Ishikawa (cell line): Measurements from ENCODE around the gene MCF2L2.

Source experiments
- CEBPB ChIP-seq: IDR thresholded peaks from 2 replicates; pipeline ENCODE4 v1.6.1; 2012
- CREB1 ChIP-seq: IDR thresholded peaks from 2 replicates; pipeline ENCODE4 v1.6.1; 2012; ENCODE audit warnings: low read depth
- EGR1 ChIP-seq: IDR thresholded peaks from 2 replicates; pipeline ENCODE4 v1.6.1; 2012
- EP300 ChIP-seq: IDR thresholded peaks from 2 replicates; pipeline ENCODE4 v1.6.1; 2012; ENCODE audit warnings: borderline replicate concordance
- FOXM1 ChIP-seq: IDR thresholded peaks from 2 replicates; pipeline ENCODE4 v1.6.1; 2012; ENCODE audit warnings: low read depth, borderline replicate concordance
- MAX ChIP-seq: IDR thresholded peaks from 2 replicates; pipeline ENCODE4 v1.6.1; 2012
- NFIC ChIP-seq: IDR thresholded peaks from 2 replicates; pipeline ENCODE4 v1.6.1; 2012
- RAD21 ChIP-seq: IDR thresholded peaks from 2 replicates; pipeline ENCODE4 v1.6.1; 2012; ENCODE audit warnings: low read depth
- REST ChIP-seq: IDR thresholded peaks from 2 replicates; pipeline ENCODE4 v1.6.1; 2012; ENCODE audit warnings: low read depth, mild to moderate bottlenecking
- TAF1 ChIP-seq: IDR thresholded peaks from 2 replicates; pipeline ENCODE4 v1.6.1; 2012; ENCODE audit warnings: low read depth, mild to moderate bottlenecking
- TCF12 ChIP-seq: IDR thresholded peaks from 2 replicates; pipeline ENCODE4 v1.6.1; 2012; ENCODE audit warnings: low read depth
- TEAD4 ChIP-seq: IDR thresholded peaks from 2 replicates; pipeline ENCODE4 v1.6.1; 2012
- USF1 ChIP-seq: IDR thresholded peaks from 2 replicates; pipeline ENCODE4 v1.6.1; 2012
- YY1 ChIP-seq: IDR thresholded peaks from 2 replicates; pipeline ENCODE4 v1.6.1; 2012; ENCODE audit warnings: low read depth
- ZBTB7A ChIP-seq: IDR thresholded peaks from 2 replicates; pipeline ENCODE4 v1.6.1; 2012; ENCODE audit warnings: low read depth

The MCF2L2 gene

GRCh38 chr3:183357564-183358079, 70.8 kb downstream of the MCF2L2 start:
- TF ChIP-seq FOXM1 (no peak), TEAD4 (no peak), TAF1 (no peak), RAD21 (no peak), TCF12 (no peak), YY1 (no peak), ZBTB7A (no peak), CREB1 (no peak), NFIC (no peak), CEBPB (no peak), USF1 (no peak), MAX (no peak), EGR1 (no peak)

GRCh38 chr3:183356920-183357319, 71.5 kb downstream of the MCF2L2 start:
- no peak for TF ChIP-seq EP300
- no peak for TF ChIP-seq TCF12

- TF ChIP-seq TAF1 (no peak), RAD21 (no peak), REST (no peak), USF1 (no peak), YY1 (no peak), CREB1 (no peak), MAX (no peak), TEAD4 (no peak), TCF12 (no peak), ZBTB7A (no peak), EP300 (no peak), CEBPB (no peak), FOXM1 (no peak), NFIC (no peak), EGR1 (no peak)
Observed at GRCh38 chr3:183354874-183355273, 73.5 kb downstream of the MCF2L2 start.

- TF ChIP-seq YY1: no peak
Observed at GRCh38 chr3:183354325-183354831, 74.0 kb downstream of the MCF2L2 start.

- TF ChIP-seq TAF1: no peak
- no peak for TF ChIP-seq MAX
- no peak for TF ChIP-seq REST
- no peak for TF ChIP-seq ZBTB7A
- no peak for TF ChIP-seq CREB1
- no peak for TF ChIP-seq CEBPB
- no peak for TF ChIP-seq TCF12
- no peak for TF ChIP-seq FOXM1
- TF ChIP-seq RAD21: no peak
- no peak for TF ChIP-seq YY1
- TF ChIP-seq EP300: no peak
- TF ChIP-seq TEAD4: no peak
- no peak for TF ChIP-seq NFIC
- TF ChIP-seq EGR1: no peak
- TF ChIP-seq USF1: no peak
Observed at GRCh38 chr3:183353421-183353820, 75.0 kb downstream of the MCF2L2 start.

GRCh38 chr3:183350164-183350563, 78.3 kb downstream of the MCF2L2 start:
- TF ChIP-seq ZBTB7A (no peak), USF1 (no peak), NFIC (no peak)
